Occipital lobe (tissue), 2 donors: ENCODE data around the gene RANBP3. TPM values are rescaled to one million over a fixed set of nuclear protein-coding genes. Genes with fewer than 3 reads are reported as not detected.
A peak's percentile ranks its signal among the peaks of the same experiment; 100 is the strongest.

Experiments used
- DNase-seq: peaks from one replicate; lab custom pipeline; 2025; lab: John Stamatoyannopoulos, UW
- total RNA-seq: library from RNA; depleted of rRNA; stranded (reverse); fragments of >200 nt; gene quantifications from one replicate; pipeline ENCODE4 v1.2.3, GENCODE V29; 2014

RANBP3 gene
- total RNA-seq, 1 donor from 2014 or later = 35.4 TPM

- no peak for DNase-seq
Observed at GRCh38 chr19:5952193-5953029, 25.5 kb downstream of the RANBP3 start.

GRCh38 chr19:5951338-5951861, 26.5 kb downstream of the RANBP3 start:
- no peak for DNase-seq

- DNase-seq = no peak
Observed at GRCh38 chr19:5950741-5951140, 27.2 kb downstream of the RANBP3 start.

- DNase-seq = no peak
Observed at GRCh38 chr19:5949792-5950305, 28.1 kb downstream of the RANBP3 start.

GRCh38 chr19:5948752-5949564, 29.0 kb downstream of the RANBP3 start:
- DNase-seq = no peak

- DNase-seq = peak; percentile 64
Observed at GRCh38 chr19:5947435-5947834, 30.5 kb downstream of the RANBP3 start.

- no peak for DNase-seq
Observed at GRCh38 chr19:5943623-5944022, 34.3 kb downstream of the RANBP3 start.

- no peak for DNase-seq
Observed at GRCh38 chr19:5943045-5943444, 34.9 kb downstream of the RANBP3 start.

GRCh38 chr19:5941673-5942072, 36.3 kb downstream of the RANBP3 start:
- DNase-seq = no peak

- no peak for DNase-seq
Observed at GRCh38 chr19:5940260-5941208, 37.4 kb downstream of the RANBP3 start.

- no peak for DNase-seq
Observed at GRCh38 chr19:5937550-5937949, 40.4 kb downstream of the RANBP3 start.

GRCh38 chr19:5936292-5936592, 41.7 kb downstream of the RANBP3 start:
- DNase-seq = no peak

GRCh38 chr19:5935473-5936291, 42.3 kb downstream of the RANBP3 start:
- DNase-seq = no peak

GRCh38 chr19:5934774-5935472, 43.0 kb downstream of the RANBP3 start:
- no peak for DNase-seq

- no peak for DNase-seq
Observed at GRCh38 chr19:5934069-5934401, 43.9 kb downstream of the RANBP3 start.

- no peak for DNase-seq
Observed at GRCh38 chr19:5933391-5934068, 44.4 kb downstream of the RANBP3 start.

- DNase-seq = no peak
Observed at GRCh38 chr19:5932609-5933262, 45.2 kb downstream of the RANBP3 start.

- DNase-seq = peak; percentile 42
Observed at GRCh38 chr19:5932146-5932545, 45.8 kb downstream of the RANBP3 start.

GRCh38 chr19:5931251-5931650, 46.7 kb downstream of the RANBP3 start:
- DNase-seq = no peak
